ENCODE measurements around the gene DOCK1. TPM values are rescaled to one million over a fixed set of nuclear protein-coding genes. Genes with fewer than 3 reads are reported as not detected.

DOCK1 gene
- total RNA-seq, 1 donor, result 99.7 TPM

DNA sequence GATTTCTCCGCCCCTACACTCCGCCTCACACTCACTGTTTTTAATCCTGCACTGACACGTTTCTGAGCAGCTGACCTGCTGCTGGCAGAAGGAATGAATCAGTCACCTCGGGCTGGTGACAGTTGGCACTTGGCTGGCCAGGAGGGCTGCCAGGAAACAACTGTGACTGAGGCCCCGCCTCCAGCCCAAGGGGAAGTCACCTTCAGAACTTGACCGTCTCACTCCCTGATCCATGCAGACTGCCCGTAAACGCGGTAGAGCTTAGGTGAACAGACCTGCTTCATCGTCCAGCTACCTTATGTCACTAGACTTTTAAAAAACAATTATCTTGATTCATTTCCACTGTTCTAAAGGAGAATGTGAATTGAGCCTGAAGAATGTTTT, 107.5 kb downstream of the DOCK1 start:
- H3K4me3 ChIP-seq (ENCODE audit: low read depth, low read length), result no peak overlapping the region
- TF ChIP-seq, protein P1, sequence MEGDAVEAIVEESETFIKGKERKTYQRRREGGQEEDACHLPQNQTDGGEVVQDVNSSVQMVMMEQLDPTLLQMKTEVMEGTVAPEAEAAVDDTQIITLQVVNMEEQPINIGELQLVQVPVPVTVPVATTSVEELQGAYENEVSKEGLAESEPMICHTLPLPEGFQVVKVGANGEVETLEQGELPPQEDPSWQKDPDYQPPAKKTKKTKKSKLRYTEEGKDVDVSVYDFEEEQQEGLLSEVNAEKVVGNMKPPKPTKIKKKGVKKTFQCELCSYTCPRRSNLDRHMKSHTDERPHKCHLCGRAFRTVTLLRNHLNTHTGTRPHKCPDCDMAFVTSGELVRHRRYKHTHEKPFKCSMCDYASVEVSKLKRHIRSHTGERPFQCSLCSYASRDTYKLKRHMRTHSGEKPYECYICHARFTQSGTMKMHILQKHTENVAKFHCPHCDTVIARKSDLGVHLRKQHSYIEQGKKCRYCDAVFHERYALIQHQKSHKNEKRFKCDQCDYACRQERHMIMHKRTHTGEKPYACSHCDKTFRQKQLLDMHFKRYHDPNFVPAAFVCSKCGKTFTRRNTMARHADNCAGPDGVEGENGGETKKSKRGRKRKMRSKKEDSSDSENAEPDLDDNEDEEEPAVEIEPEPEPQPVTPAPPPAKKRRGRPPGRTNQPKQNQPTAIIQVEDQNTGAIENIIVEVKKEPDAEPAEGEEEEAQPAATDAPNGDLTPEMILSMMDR (IDR thresholded peaks at IDR 0.05; ENCODE audit: insufficient read depth, low read depth, low read length), result no peak
- DNase-seq (ENCODE audit: low read depth), result no peak

DNA sequence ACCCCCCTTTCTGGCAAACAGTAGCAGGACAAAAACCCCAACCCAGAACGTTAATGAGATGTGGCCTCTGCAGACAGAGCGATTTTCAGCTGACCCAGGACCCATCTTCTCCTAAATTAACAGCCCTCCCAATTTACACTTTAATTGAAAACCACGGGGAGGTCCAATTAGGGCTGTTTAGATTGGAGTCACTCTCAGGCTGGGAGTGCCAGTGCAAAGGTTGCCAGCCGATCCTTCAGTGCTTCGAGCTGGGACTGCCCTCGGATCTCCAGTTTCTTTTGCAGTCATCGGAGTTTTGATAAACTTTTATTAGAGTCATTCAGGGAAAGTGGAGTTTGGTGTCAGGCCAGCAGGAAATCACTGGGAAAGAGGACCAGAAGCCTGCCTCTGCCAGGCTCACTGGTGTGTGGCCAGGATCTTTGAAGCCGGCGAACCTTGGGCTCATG, 108.0 kb downstream of the DOCK1 start:
- TF ChIP-seq, protein P1 (IDR thresholded peaks at IDR 0.05; ENCODE audit: insufficient read depth, low read depth, low read length), result no peak
- no peak overlapping the region for H3K4me3 ChIP-seq (ENCODE audit: low read depth, low read length)
- DNase-seq (ENCODE audit: low read depth), result no peak

DNA sequence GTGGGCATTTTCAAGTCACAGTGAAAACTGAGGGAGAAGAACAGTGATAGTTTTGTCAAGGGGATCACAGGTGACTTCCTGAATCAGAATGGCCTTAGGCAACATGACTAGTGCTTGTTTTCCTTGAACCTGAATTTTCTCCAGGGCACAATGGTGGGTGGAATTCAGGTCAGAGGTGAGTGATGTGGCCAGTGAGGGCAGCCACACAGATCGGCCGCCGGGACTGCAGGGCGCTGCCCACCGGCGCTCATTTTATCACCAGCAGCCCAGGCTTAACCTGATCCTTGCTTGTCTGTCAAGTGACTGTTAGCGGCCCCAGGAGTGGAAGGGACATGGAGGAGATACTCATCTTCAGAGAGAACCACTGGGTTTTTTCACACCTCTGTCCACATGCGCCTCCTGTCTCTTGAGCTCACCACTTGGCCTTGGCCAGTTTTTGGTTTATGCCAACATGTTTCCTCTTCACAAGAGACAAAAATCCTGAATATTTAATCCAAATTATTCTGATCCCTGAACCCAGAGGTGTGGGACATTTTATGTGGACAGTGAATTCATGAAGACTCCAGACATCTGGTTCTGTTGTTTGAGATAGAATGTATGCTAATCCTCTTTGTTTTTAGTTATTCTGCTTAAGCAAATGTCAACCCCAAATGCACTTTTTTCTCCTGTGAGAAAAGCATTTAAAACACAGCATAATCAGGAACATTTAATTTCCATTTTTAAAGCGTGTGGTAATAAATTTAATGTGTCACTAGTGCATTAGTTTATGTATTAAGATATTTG, 108.7 kb downstream of the DOCK1 start:
- no peak overlapping the region for H3K4me3 ChIP-seq (ENCODE audit: low read depth, low read length)
- no peak for DNase-seq (ENCODE audit: low read depth)
- TF ChIP-seq, protein P1 (IDR thresholded peaks at IDR 0.05; ENCODE audit: insufficient read depth, low read depth, low read length), result no peak

DNA sequence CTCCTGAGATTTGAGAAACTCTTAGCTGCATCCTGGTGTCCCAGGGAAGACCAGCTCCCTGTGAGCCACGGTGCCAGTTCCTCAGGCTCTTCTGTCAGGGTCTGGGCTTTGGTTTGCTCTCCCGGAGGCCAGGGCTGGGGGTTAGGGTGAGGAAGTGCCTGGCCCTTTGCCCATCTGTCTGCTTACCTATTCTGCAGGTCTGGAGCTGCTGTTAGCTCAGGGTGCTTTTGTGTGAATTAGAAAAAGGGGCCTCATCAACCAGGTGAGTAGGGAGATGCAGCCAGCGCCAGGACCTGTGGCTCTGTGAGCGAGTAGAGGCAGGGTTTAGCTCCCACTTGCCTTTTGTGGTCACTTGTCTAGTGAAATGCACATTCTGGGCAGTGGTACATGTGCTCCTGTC, 109.4 kb downstream of the DOCK1 start:
- H3K4me3 ChIP-seq (ENCODE audit: low read depth, low read length), result no peak overlapping the region
- DNase-seq (ENCODE audit: low read depth), result no peak
- TF ChIP-seq, protein P1 (IDR thresholded peaks at IDR 0.05; ENCODE audit: insufficient read depth, low read depth, low read length), result no peak

DNA sequence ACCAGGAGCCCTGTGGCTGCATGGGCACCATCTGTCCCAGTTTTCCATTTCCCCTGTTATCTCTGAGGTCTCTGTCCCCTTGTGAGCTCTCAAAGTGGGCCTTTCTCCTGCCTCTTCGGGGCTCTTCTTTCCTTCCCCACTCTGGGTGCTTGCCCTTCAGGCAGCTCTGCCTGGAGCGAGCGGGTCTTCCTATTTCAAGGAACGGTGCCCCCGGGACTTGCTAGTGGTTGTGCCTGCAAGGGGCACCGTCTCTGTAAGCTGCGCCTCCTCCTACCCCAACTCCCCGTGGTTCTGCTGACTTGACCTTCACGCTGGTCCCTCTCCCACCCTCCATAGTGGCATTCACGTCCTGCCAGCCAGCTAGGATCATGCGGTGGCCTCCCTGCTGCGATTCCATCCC, 110.1 kb downstream of the DOCK1 start:
- TF ChIP-seq, protein P1 (IDR thresholded peaks at IDR 0.05; ENCODE audit: insufficient read depth, low read depth, low read length), result no peak
- H3K4me3 ChIP-seq (ENCODE audit: low read depth, low read length), result no peak overlapping the region
- no peak for DNase-seq (ENCODE audit: low read depth)

DNA sequence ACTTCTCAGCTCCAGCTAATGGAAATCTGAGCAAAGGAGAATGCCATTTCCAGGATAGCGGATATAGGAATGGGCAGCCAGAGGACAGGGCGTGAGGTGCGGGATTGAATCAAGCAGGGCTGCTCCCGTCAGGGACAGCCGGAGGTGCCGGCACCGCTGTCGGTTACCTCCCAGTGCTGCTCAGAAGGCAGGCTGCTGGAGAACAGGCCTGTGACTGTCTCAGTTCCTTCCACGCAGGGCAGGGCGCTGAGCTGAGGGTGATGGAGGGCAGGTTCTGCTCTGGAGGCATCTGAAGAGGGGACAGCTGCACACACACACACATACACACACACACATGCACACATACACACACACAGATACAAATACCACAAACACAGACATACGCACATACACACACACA, 111.1 kb downstream of the DOCK1 start:
- TF ChIP-seq, protein P1 (IDR thresholded peaks at IDR 0.05; ENCODE audit: insufficient read depth, low read depth, low read length), result no peak

More for the DNA sequence above, 111.1 kb downstream of the DOCK1 start:
- no peak for DNase-seq (ENCODE audit: low read depth)
- H3K4me3 ChIP-seq (ENCODE audit: low read depth, low read length), result no peak overlapping the region

Measured in fibroblast of villous mesenchyme (primary cell).